HUES64 (cell line): Measurements from ENCODE around the gene ETHE1.
"Not testable (repeated sequence)": the region's sequence is repeated elsewhere in the genome, so short reads cannot be mapped to it uniquely, and the experiment has no call there.

Source experiments
- H3K27ac ChIP-seq: 2 replicates; pipeline ENCODE4 v1.7.0; 2013; ENCODE audit warnings: low read depth, low read length, inconsistent platforms
- H3K27me3 ChIP-seq: 2 replicates; pipeline ENCODE4 v1.6.1; 2013; ENCODE audit warnings: mild to moderate bottlenecking, low read length; ENCODE audit not compliant: insufficient read depth
- H3K36me3 ChIP-seq: 2 replicates; pipeline ENCODE4 v1.6.1; 2013; ENCODE audit warnings: mild to moderate bottlenecking, low read length; ENCODE audit not compliant: insufficient read depth
- H3K4me1 ChIP-seq: 2 replicates; pipeline ENCODE4 v1.6.1; 2013; ENCODE audit warnings: mild to moderate bottlenecking, low read length, moderate library complexity; ENCODE audit not compliant: insufficient read depth
- H3K4me3 ChIP-seq: 2 replicates; pipeline ENCODE4 v1.5.1; 2013; ENCODE audit warnings: mild to moderate bottlenecking, low read length, moderate library complexity
- H3K9ac ChIP-seq: 2 replicates; pipeline ENCODE4 v1.6.1; 2013; ENCODE audit warnings: mild to moderate bottlenecking, low read depth, low read length
- H3K9me3 ChIP-seq: 2 replicates; pipeline ENCODE4 v1.6.1; 2013; ENCODE audit warnings: low read depth, low read length; ENCODE audit not compliant: insufficient read depth
- WGBS: fragments of 150-250, 120-280 bp; methylation state at CpG from one replicate; pipeline ENCODE4 v1.1.7; 2013; ENCODE audit warnings: missing lambda C conversion rate; 5-methylcytosine and 5-hydroxymethylcytosine counted together

The ETHE1 gene

GRCh38 chr19:43518051-43518450 is 8.9 kb downstream of the ETHE1 start:
- H3K4me3 ChIP-seq, result no peak overlapping the region
- no peak overlapping the region for H3K27ac ChIP-seq
- H3K9ac ChIP-seq, result no peak overlapping the region
- no peaks in the 10 kb centered on the region for H3K27me3 ChIP-seq
- no peaks in the 10 kb centered on the region for H3K36me3 ChIP-seq
- 68% methylated on average over 4 of the region's 4 CpGs for WGBS
- peaks cover 2% of the 10 kb centered on the region; the same call in 1 of the 2 replicates for H3K4me1 ChIP-seq
- H3K9me3 ChIP-seq, result no peaks in the 10 kb centered on the region

DNA sequence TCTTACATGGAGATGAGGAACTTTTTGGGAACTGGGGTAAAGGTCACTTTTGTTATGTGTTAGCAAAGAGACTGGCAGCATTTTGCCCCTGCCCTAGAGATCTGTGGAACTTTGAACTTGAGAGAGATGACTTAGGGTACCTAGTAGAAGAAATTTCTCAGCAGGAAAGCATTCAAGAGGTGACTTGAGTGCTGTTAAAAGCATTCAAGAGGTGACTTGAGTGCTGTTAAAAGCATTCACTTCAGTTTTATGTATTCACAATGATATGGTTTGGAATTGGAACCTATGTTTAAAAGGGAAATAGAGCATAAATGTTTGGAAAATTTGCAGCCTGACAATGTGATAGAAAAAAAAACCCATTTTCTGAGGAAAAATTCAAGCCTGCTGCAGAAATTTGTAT is 14.6 kb downstream of the ETHE1 start:
- not testable (repeated sequence) for H3K9ac ChIP-seq, H3K9me3 ChIP-seq, H3K4me1 ChIP-seq, H3K4me3 ChIP-seq, H3K27ac ChIP-seq, H3K27me3 ChIP-seq
- peaks cover 11% of the 10 kb centered on the region for H3K36me3 ChIP-seq

- 95% methylated on average over 5 of the region's 5 CpGs for WGBS
- Histone ChIP-seq H3K27me3 (no peaks in the 10 kb centered on the region), H3K9me3 (no peaks in the 10 kb centered on the region), H3K27ac (no peak overlapping the region), H3K4me3 (no peak overlapping the region), H3K4me1 (no peaks in the 10 kb centered on the region), H3K36me3 (peaks cover 11% of the 10 kb centered on the region), H3K9ac (no peak overlapping the region)
These were observed 15.7 kb downstream of the ETHE1 start for GRCh38 chr19:43511324-43511723.

DNA sequence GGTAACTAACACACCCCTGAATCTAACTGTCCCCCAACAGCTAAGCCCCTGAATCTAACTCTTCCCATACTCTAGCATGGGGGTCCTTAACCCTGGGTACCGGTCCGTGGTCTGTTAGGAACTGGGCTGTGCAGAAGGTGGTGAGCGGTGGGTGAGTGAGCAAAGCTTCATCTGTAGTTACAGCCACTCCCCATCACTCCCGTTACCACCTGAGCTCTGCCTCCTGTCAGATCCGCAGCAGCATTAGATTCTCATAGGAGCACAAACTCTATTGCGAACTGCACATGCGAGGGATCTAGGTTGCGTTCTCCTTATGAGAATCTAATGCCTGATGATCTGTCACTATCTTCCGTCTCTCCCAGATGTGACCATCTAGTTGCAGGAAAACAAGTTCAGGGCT is 16.3 kb downstream of the ETHE1 start:
- Histone ChIP-seq H3K4me3 (no peak overlapping the region), H3K4me1 (no peaks in the 10 kb centered on the region), H3K27me3 (no peaks in the 10 kb centered on the region), H3K36me3 (peaks cover 14% of the 10 kb centered on the region), H3K27ac (no peak overlapping the region), H3K9ac (no peak overlapping the region), H3K9me3 (no peaks in the 10 kb centered on the region)
- WGBS, result 97% methylated on average over 9 of the region's 9 CpGs

DNA sequence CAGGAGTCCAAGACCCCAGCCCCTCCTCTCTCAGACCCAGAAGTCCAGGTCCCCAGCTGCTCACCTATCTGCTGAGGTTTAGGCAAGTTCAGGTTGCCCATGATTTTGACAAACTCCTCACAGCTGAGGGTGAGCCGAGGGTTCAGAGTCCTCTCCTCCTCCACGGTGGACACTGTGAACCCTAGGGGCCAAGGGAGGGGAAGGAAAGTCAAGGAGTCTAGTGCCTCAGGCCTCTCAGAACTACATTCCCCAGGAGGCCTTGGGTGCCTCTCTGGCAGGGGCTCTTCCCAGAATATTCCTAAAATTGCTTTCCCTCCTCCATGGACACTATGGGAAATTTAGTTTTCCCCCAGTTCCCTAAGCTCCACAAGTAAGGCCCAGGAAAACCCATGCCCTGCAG is 19.1 kb downstream of the ETHE1 start:
- Histone ChIP-seq H3K36me3 (peaks cover 14% of the 10 kb centered on the region), H3K27me3 (peaks cover 10% of the 10 kb centered on the region), H3K4me3 (no peak overlapping the region), H3K27ac (no peak overlapping the region), H3K4me1 (no peaks in the 10 kb centered on the region), H3K9ac (no peak overlapping the region), H3K9me3 (no peaks in the 10 kb centered on the region)
- 83% methylated on average over 2 of the region's 2 CpGs for WGBS

DNA sequence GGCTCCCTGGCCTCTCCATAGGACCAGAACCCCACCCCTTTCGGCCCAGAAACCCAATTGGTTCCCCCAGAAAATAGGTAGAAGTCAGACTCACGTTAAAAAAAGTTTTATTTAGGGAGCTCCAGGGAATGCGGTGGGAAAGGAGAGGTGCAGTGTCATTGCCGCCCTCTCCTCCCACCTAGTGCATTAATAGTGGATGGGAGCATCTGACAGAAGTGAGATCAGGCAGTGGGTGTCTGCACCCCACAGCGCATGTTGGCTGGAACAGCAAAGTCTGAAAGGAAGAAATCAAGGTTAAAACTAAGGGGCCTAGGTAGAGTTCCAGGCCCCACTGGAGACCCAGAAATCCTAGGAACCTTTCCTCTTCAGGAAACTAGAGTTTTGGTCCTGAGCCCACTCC is 20.4 kb downstream of the ETHE1 start:
- WGBS, result 96% methylated on average over 4 of the region's 5 CpGs
- Histone ChIP-seq H3K36me3 (peaks cover 14% of the 10 kb centered on the region), H3K27ac (no peak overlapping the region), H3K9me3 (no peaks in the 10 kb centered on the region), H3K9ac (no peak overlapping the region), H3K27me3 (peaks cover 13% of the 10 kb centered on the region), H3K4me3 (no peak overlapping the region), H3K4me1 (no peaks in the 10 kb centered on the region)

GRCh38 chr19:43505941-43506340 is 21.1 kb downstream of the ETHE1 start:
- H3K27ac ChIP-seq, result no peak overlapping the region
- 96% methylated on average over 5 of the region's 5 CpGs for WGBS
- H3K4me1 ChIP-seq, result no peaks in the 10 kb centered on the region

DNA sequence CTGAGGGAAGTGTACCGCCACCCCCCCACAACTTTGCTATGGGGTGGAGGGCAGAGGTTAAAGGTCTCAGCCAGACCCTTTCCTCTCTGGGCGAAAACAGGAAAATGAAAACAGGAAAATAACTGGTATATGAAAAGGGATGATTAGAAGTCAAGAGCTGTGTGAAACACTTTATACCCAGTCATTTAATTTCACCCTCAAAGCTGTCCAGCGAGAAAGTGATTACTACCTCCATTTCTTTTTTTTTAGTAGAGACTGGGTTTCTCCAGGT is 21.9 kb downstream of the ETHE1 start:
- peak overlapping the region; percentile 70 for H3K4me3 ChIP-seq
- H3K27ac ChIP-seq, result no peak overlapping the region

More at GRCh38 chr19:43505941-43506340, 21.1 kb downstream of the ETHE1 start:
- peaks cover 9% of the 10 kb centered on the region for H3K36me3 ChIP-seq
- no peaks in the 10 kb centered on the region for H3K9me3 ChIP-seq
- H3K4me3 ChIP-seq, result no peak overlapping the region
- H3K9ac ChIP-seq, result no peak overlapping the region
- H3K27me3 ChIP-seq, result peaks cover 13% of the 10 kb centered on the region

GRCh38 chr19:43504426-43505185 is 22.4 kb downstream of the ETHE1 start, which contains the start of gene PHLDB3:
Gene PHLDB3, minus strand, starts transcription at chr19:43504746. Its CDS starts 628 bp downstream, at chr19:43504118.
- no peak within 1 kb of the TSS for H3K27ac ChIP-seq
- 0 out of 2 replicates have a peak, but pooled peaks cover 5% of the 10 kb centered on the region for H3K36me3 ChIP-seq
- H3K27me3 ChIP-seq, result peaks cover 13% of the 10 kb centered on the region
- peak within 1 kb of the TSS; percentile 70 for H3K4me3 ChIP-seq
- WGBS, result 4% methylated on average over 41 of the region's 42 CpGs
- no peaks in the 10 kb centered on the region for H3K9me3 ChIP-seq
- peak within 1 kb of the TSS; percentile 70 for H3K9ac ChIP-seq
- no peaks in the 10 kb centered on the region for H3K4me1 ChIP-seq

More for the DNA sequence above, 21.9 kb downstream of the ETHE1 start:
- Histone ChIP-seq H3K27me3 (peaks cover 13% of the 10 kb centered on the region), H3K9me3 (no peaks in the 10 kb centered on the region), H3K36me3 (0 out of 2 replicates have a peak, but pooled peaks cover 5% of the 10 kb centered on the region), H3K9ac (no peak overlapping the region), H3K4me1 (no peaks in the 10 kb centered on the region)
- WGBS, result 88% methylated on average over 1 of the region's 3 CpGs

DNA sequence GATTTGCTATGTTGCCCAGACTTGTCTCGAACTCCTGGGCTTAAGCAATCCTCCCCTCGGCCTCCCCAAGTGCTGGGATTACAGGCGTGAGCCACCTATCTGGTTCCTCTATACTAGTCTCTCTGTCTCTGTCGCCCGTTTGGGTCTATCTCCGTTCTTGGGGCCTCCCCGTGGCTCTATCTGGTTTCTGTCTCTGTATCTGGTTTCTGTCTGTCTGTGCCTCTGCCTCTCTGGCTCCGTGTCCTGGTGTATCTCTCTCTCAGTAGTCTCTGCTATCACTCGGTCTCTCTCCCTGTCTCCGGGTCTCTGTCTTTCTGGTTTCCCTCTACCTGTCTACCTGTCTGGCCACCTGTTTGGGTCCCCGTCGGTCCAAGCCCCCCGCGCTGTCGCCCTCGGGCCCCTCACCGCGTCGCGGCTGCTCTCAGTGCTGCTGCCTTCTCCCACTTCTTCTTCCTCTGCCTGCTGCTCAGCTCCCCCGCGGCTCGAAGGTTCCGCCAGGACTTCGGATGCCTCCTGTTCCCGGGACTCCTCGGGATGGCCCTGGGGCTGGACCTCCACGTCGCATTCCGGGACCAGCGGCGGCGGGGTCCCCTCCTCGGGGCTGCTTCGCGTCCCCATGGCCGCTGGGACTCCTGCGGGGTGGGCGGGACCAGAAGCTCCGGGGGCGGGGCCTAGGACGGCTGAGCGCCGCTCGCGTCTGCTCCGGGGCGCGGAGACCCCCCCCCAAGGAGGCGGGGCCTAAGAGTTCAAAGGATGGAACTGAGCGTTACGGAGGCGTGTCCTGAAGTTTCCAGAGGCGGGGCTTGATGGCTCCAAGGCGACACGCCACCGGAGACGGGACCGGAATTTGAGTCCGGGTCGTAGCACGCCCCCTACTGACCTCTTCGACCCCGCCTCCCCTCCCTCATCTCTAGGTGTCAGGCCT is 23.2 kb downstream of the ETHE1 start:
- Histone ChIP-seq H3K27me3 (peaks cover 13% of the 10 kb centered on the region), H3K4me3 (peak overlapping the region; percentile 70), H3K27ac (no peak overlapping the region), H3K9me3 (no peaks in the 10 kb centered on the region), H3K4me1 (no peaks in the 10 kb centered on the region), H3K36me3 (0 out of 2 replicates have a peak, but pooled peaks cover 3% of the 10 kb centered on the region), H3K9ac (peak overlapping the region; percentile 70)
- 4% methylated on average over 64 of the region's 64 CpGs for WGBS

DNA sequence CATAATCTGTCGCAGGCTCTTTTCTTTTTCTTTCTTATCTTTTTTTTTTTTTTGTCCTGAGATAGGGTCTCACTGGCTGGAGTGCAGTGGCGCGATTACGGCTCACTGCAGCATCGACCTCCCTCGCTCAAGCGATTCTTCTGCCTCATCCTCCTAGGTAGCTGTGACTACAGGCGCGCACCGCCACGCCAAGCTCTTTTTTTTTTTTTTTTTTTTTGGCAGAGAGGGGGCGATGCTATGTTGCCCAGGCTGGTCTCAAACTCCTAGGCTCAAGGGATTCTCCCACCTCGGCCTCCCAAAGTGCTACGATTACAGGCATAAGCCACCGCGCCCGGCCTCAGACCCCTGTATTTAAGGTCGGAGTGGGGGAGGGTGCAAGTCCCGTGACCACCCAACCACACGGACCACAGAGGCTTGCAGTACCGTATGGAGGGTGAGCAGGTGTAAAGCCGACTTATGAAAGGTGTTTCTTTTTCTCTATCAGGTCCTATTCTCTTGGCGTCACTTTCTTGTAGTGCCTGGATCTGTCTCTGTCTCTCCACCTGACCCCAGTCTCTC is 24.5 kb downstream of the ETHE1 start:
- Histone ChIP-seq H3K27me3 (peaks cover 13% of the 10 kb centered on the region), H3K4me1 (no peaks in the 10 kb centered on the region), H3K9me3 (no peaks in the 10 kb centered on the region), H3K36me3 (0 out of 2 replicates have a peak, but pooled peaks cover 3% of the 10 kb centered on the region), H3K9ac (no peak overlapping the region), H3K4me3 (no peak overlapping the region), H3K27ac (no peak overlapping the region)
- 96% methylated on average over 23 of the region's 23 CpGs for WGBS
